GM12878 (cell line): Measurements from ENCODE around the gene TNNT3. TPM values are rescaled to one million over a fixed set of nuclear protein-coding genes. Genes with fewer than 3 reads are reported as not detected.

ENCODE experiments used
- ATAC-seq: fragments of 200-7000 bp; cut with Tn5 transposase; 3 replicates; pipeline ENCODE4 v1.9.1; 2020; ENCODE audit warnings: mild to moderate bottlenecking, moderate library complexity
- BruUV-seq: library from RNA; stranded (reverse); fragments of 400-500 nt; replicated peaks from 2 replicates; lab custom pipeline; 2021; lab: Mats Ljungman, UMichigan
- CTCF ChIA-PET: fragments of 300-600 bp; sonication (Branson Sonifier 250); formaldehyde crosslinking; extraction: SDS; loops from one replicate; lab custom pipeline; 2021; ENCODE audit warnings: inconsistent platforms; lab: Yijun Ruan, JAX
- POLR2A ChIA-PET: fragments of 350-600 bp; formaldehyde crosslinking; extraction: SDS; loops from one replicate; lab custom pipeline; 2021; ENCODE audit warnings: inconsistent platforms; lab: Charles Lee
- RAD21 ChIA-PET: fragments of 300-600 bp; sonication (Branson Sonifier 250); formaldehyde crosslinking; loops from one replicate; lab custom pipeline; 2023; ENCODE audit warnings: antibody characterized with exemption; ENCODE audit not compliant: unreplicated experiment; lab: Charles Lee
- SMC1A ChIA-PET: fragments of 300-600 bp; sonication (Branson Sonifier 250); formaldehyde crosslinking; loops from one replicate; lab custom pipeline; 2023; ENCODE audit not compliant: unreplicated experiment, uncharacterized antibody; lab: Charles Lee
- DNase-seq: peaks from one replicate; pipeline ENCODE4 v3.0.0-alpha.2; 2011; ENCODE audit warnings: low read depth, low spot score
- FAIRE-seq: peaks from 3 replicates; lab custom pipeline; 2011; peaks lifted over from hg19 to GRCh38; lab: Jason Lieb, UNC
- H2AFZ ChIP-seq: 2 replicates; pipeline ENCODE4 v1.6.0; 2011; ENCODE audit warnings: low read depth, low read length, control low read depth; ENCODE audit not compliant: control insufficient read depth
- H3K27ac ChIP-seq: 2 replicates; pipeline ENCODE4 v1.5.1; 2011; ENCODE audit warnings: control low read depth; ENCODE audit not compliant: control insufficient read depth, insufficient read depth
- H3K27me3 ChIP-seq, 2 experiments: replicated peaks in 1 of 2; 2 replicates each; pipeline versions ENCODE4 v1.6.0 to v1.6.1; 2011; ENCODE audit warnings: low read length in 1 of 2; ENCODE audit not compliant: control insufficient read depth in 2 of 2, insufficient read depth in 2 of 2
- H3K36me3 ChIP-seq, 2 experiments: 2 replicates each; pipeline ENCODE4 v1.5.1; 2011; ENCODE audit warnings: low read length in 1 of 2; ENCODE audit not compliant: control insufficient read depth in 2 of 2, insufficient read depth in 2 of 2
- H3K4me1 ChIP-seq: 2 replicates; pipeline ENCODE4 v1.6.1; 2011; ENCODE audit warnings: mild to moderate bottlenecking, low read length, moderate library complexity, mixed read lengths; ENCODE audit not compliant: control insufficient read depth, insufficient read depth
- H3K4me2 ChIP-seq: 2 replicates; pipeline ENCODE4 v1.6.0; 2011; ENCODE audit warnings: control low read depth; ENCODE audit not compliant: control insufficient read depth, insufficient read depth
- H3K4me3 ChIP-seq: fragments of 200-600 bp; sonication (generic); 2 replicates; pipeline ENCODE4 v1.5.1; 2016
- H3K79me2 ChIP-seq: 2 replicates; pipeline ENCODE4 v1.6.0; 2011; ENCODE audit warnings: low read length; ENCODE audit not compliant: control insufficient read depth, insufficient read depth
- H3K9ac ChIP-seq: 2 replicates; pipeline ENCODE4 v1.8.0; 2011; ENCODE audit warnings: low read length, control low read depth, mixed read lengths; ENCODE audit not compliant: control insufficient read depth, insufficient read depth
- H3K9me3 ChIP-seq: replicated peaks from 3 replicates; pipeline ENCODE4 v1.5.1; 2011; ENCODE audit warnings: mild to moderate bottlenecking, low read length; ENCODE audit not compliant: control insufficient read depth, insufficient read depth
- H4K20me1 ChIP-seq: 2 replicates; pipeline ENCODE4 v1.6.0; 2011; ENCODE audit not compliant: control insufficient read depth, insufficient read depth
- CHD1 ChIP-seq: IDR thresholded peaks from 2 replicates; pipeline ENCODE4 v1.6.1; 2012; ENCODE audit warnings: low read depth, low read length, improper control_type of control experiment
- E2F8 ChIP-seq: fragments of 450-650 bp; IDR thresholded peaks from 2 replicates; pipeline ENCODE4 v1.6.1; 2018; ENCODE audit warnings: mild to moderate bottlenecking, low read depth, moderate library complexity; ENCODE audit not compliant: partially characterized antibody
- EGR1 ChIP-seq, 2 experiments: IDR thresholded peaks; 1 replicate in 1 of 2; 2 replicates in 1 of 2; pipeline ENCODE4 v1.6.1; 2011 to 2012; ENCODE audit warnings: low read depth in 2 of 2, low read length in 2 of 2, borderline replicate concordance in 1 of 2, mild to moderate bottlenecking in 1 of 2, moderate library complexity in 1 of 2
- EP300 ChIP-seq, 2 experiments: fragments of 150-350 bp in 1 of 2; IDR thresholded peaks; 2 replicates each; pipeline ENCODE4 v1.6.1; 2011 to 2012; ENCODE audit warnings: low read depth in 2 of 2, low read length in 2 of 2, borderline replicate concordance in 1 of 2, improper control_type of control experiment in 1 of 2, inconsistent platforms in 1 of 2; ENCODE audit not compliant: control insufficient read depth in 1 of 2
- GABPA ChIP-seq: IDR thresholded peaks from 2 replicates; pipeline ENCODE4 v1.6.1; 2014; ENCODE audit warnings: antibody characterized with exemption, low read depth, mild to moderate bottlenecking, inconsistent platforms
- KDM1A ChIP-seq: fragments of 200-600 bp; sonication (generic); IDR thresholded peaks from 2 replicates; pipeline ENCODE4 v1.6.1; 2016; ENCODE audit warnings: borderline replicate concordance
- MYB ChIP-seq: fragments of 150-350 bp; IDR thresholded peaks from 2 replicates; pipeline ENCODE4 v1.6.1; 2014; ENCODE audit warnings: mild to moderate bottlenecking, low read depth, low read length, borderline replicate concordance
- NFXL1 ChIP-seq: fragments of 450-650 bp; IDR thresholded peaks from 2 replicates; pipeline ENCODE4 v1.6.1; 2017; ENCODE audit warnings: antibody characterized with exemption, mild to moderate bottlenecking, borderline replicate concordance
- RFX5 ChIP-seq: IDR thresholded peaks from 2 replicates; pipeline ENCODE4 v1.6.1; 2011; ENCODE audit warnings: low read depth, low read length, improper control_type of control experiment
- SREBF2 ChIP-seq: IDR thresholded peaks from 2 replicates; pipeline ENCODE4 v1.6.1; 2012; ENCODE audit warnings: mild to moderate bottlenecking, low read length
- STAT1 ChIP-seq: fragments of 450-650 bp; conservative IDR thresholded peaks from 2 replicates; pipeline ENCODE4 v1.6.1; 2014; ENCODE audit warnings: antibody characterized with exemption, mild to moderate bottlenecking
- SUPT20H ChIP-seq: IDR thresholded peaks from 2 replicates; pipeline ENCODE4 v1.6.1; 2011; ENCODE audit warnings: low read depth, mild to moderate bottlenecking, low read length, moderate library complexity, borderline replicate concordance; ENCODE audit not compliant: control insufficient read depth
- ZNF274 ChIP-seq: IDR thresholded peaks from one replicate; pipeline ENCODE4 v1.8.0; 2011; ENCODE audit not compliant: insufficient read length, insufficient read depth
- ZNF384 ChIP-seq: IDR thresholded peaks from 2 replicates; pipeline ENCODE4 v1.6.1; 2012; ENCODE audit warnings: low read depth, mild to moderate bottlenecking, low read length, improper control_type of control experiment, borderline replicate concordance
- WGBS: methylation state at CpG from one replicate; pipeline ENCODE4 v1.1.6; 2016; ENCODE audit warnings: low lambda C conversion rate; ENCODE audit not compliant: insufficient replicate concordance, insufficient coverage; ENCODE audit errors: missing lambda C conversion rate; 5-methylcytosine and 5-hydroxymethylcytosine counted together
- in situ Hi-C: fragments of 300-500 bp; cut with MboI; formaldehyde crosslinking; loops from 9 replicates; pipeline ENCODE4 v1.14.3; 2018; ENCODE audit warnings: mixed read lengths
- intact Hi-C: fragments of 100-400 bp; cut with micrococcal nuclease; formaldehyde crosslinking; loops from one replicate; pipeline ENCODE4 v1.14.2; 2022; ENCODE audit not compliant: unreplicated experiment
- polyA plus RNA-seq, 11 experiments: library from polyadenylated mRNA; depleted of rRNA in 4 of 11; unstranded in 6 of 11; stranded (reverse) in 5 of 11; fragments of >200 nt; fragmentation: Nextera tagmentation in 4 of 11; fragmentation: Illumina TruSeq in 1 of 11; extraction: Ambion mirVana in 4 of 11; extraction: Trizol in 1 of 11; gene quantifications; 1 replicate in 1 of 11; 2 replicates in 10 of 11; pipeline versions ENCODE4 v1.2.1 to v1.2.3, GENCODE V29; 2011 to 2016; ENCODE audit warnings: inconsistent platforms in 2 of 11, missing spikeins in 2 of 11, low read depth in 1 of 11
- total RNA-seq, 4 experiments: library from RNA; depleted of rRNA in 3 of 4; stranded (reverse); fragments of >200 nt in 3 of 4; fragmentation: Illumina TruSeq in 1 of 4; extraction: Trizol in 1 of 4; gene quantifications; 2 replicates each; pipeline versions ENCODE4 v1.2.1 to v1.2.3, GENCODE V29; 2013 to 2021

Gene TNNT3
- total and polyA plus RNA-seq, 10 of the 15 experiments (the other 5 are each of a cell fraction or from before 2014, with no cell fraction given): 0.40 to 0.50 TPM; not detected in 8

GRCh38 chr11:1970956-1971355 lies 51.5 kb downstream of the TNNT3 start (continued):
- TF ChIP-seq E2F8: no peak

GRCh38 chr11:1975185-1975584 lies 55.7 kb downstream of the TNNT3 start:
- ATAC-seq: no peak
- SMC1A ChIA-PET: no interaction called here
- no CpG with 5 or more reads among the region's 13 CpGs for WGBS

More at GRCh38 chr11:1975185-1975584, 55.7 kb downstream of the TNNT3 start:
- no peak overlapping the region for H2AFZ ChIP-seq
- no peak overlapping the region for H3K4me3 ChIP-seq
- no peak for FAIRE-seq
- no peak overlapping the region for H3K9ac ChIP-seq
- TF ChIP-seq NFXL1: no peak
- TF ChIP-seq KDM1A: no peak
- TF ChIP-seq EGR1 (IDR thresholded peaks at IDR 0.05; ENCODE audit: borderline replicate concordance in 1 of 2, low read depth in 2 of 2, low read length in 2 of 2): no peak
- no peak for TF ChIP-seq STAT1
- no peak for TF ChIP-seq SUPT20H
- TF ChIP-seq ZNF274: no peak
- no peak for TF ChIP-seq CHD1
- no peak for TF ChIP-seq ZNF384
- TF ChIP-seq RFX5: no peak
- TF ChIP-seq EP300 (IDR thresholded peaks at IDR 0.05; ENCODE audit: borderline replicate concordance in 1 of 2, control insufficient read depth in 1 of 2, low read depth in 2 of 2, low read length in 2 of 2): no peak
- no peak for TF ChIP-seq MYB
- no peak for TF ChIP-seq SREBF2
- TF ChIP-seq GABPA: no peak
- ChIA-PET RAD21 (no interaction called here), POLR2A (no interaction called here), CTCF (no interaction called here)
- H3K9me3 ChIP-seq: no peaks in the 10 kb centered on the region
- no peak overlapping the region for H3K4me2 ChIP-seq
- H4K20me1 ChIP-seq: no peaks in the 10 kb centered on the region
- intact Hi-C loops (no loop called here), in situ Hi-C loops (no loop called here)
- no peaks in the 10 kb centered on the region for H3K27me3 ChIP-seq
- H3K79me2 ChIP-seq: no peaks in the 10 kb centered on the region
- H3K36me3 ChIP-seq: no peaks in the 10 kb centered on the region
- no peak overlapping the region for H3K27ac ChIP-seq
- H3K4me1 ChIP-seq: no peaks in the 10 kb centered on the region
- DNase-seq: no peak
- no TSS peak for BruUV-seq
